HepG2 (cell line): Measurements from ENCODE around the gene ZC3H15. TPM values are rescaled to one million over a fixed set of nuclear protein-coding genes. Genes with fewer than 3 reads are reported as not detected.

Source experiments
- ATAC-seq: fragments of 200-7000 bp; cut with Tn5 transposase; 3 replicates; pipeline ENCODE4 v1.9.1; 2020; ENCODE audit warnings: mild to moderate bottlenecking, moderate library complexity
- BruUV-seq: library from RNA; stranded (reverse); fragments of 400-500 nt; replicated peaks from 2 replicates; lab custom pipeline; 2021; lab: Mats Ljungman, UMichigan
- CTCF ChIA-PET: fragments of 300-600 bp; formaldehyde crosslinking; extraction: SDS; loops from one replicate; lab custom pipeline; 2021; ENCODE audit warnings: low total read pairs, inconsistent platforms, low intra/inter-chr PET ratio; lab: Yijun Ruan, JAX
- POLR2A ChIA-PET: fragments of 350-600 bp; sonication (Branson Sonifier 250); formaldehyde crosslinking; loops from one replicate; lab custom pipeline; 2020; ENCODE audit warnings: antibody characterized with exemption, inconsistent platforms; lab: Yijun Ruan, JAX
- DNase-seq: peaks from one replicate; pipeline ENCODE4 v3.0.0-alpha.2; 2015; ENCODE audit warnings: low spot score
- FAIRE-seq: peaks from 3 replicates; lab custom pipeline; 2011; peaks lifted over from hg19 to GRCh38; lab: Jason Lieb, UNC
- H2AFZ ChIP-seq: one replicate; pipeline ENCODE4 v1.6.1; 2011; ENCODE audit warnings: low read length, inconsistent platforms
- H3K27ac ChIP-seq: fragments of 300-600 bp; 3 replicates; pipeline ENCODE4 v1.8.0; 2011; ENCODE audit warnings: mixed run types, mild to moderate bottlenecking, mixed read lengths, low read length, inconsistent platforms; ENCODE audit not compliant: insufficient read depth; ENCODE audit errors: extremely low read length
- H3K27me3 ChIP-seq, 2 experiments: fragments of 200-600 bp in 1 of 2; 2 replicates in 1 of 2; 3 replicates in 1 of 2; pipeline versions ENCODE4 v1.6.0 to v1.8.0; 2011; ENCODE audit warnings: low read length in 2 of 2, mild to moderate bottlenecking in 2 of 2, moderate library complexity in 2 of 2, inconsistent platforms in 1 of 2; ENCODE audit not compliant: insufficient read depth in 2 of 2, control insufficient read depth in 1 of 2
- H3K36me3 ChIP-seq, 2 experiments: fragments of 200-600 bp in 1 of 2; replicated peaks in 1 of 2; 2 replicates in 1 of 2; 3 replicates in 1 of 2; pipeline versions ENCODE4 v1.5.1 to v1.8.0; 2011; ENCODE audit warnings: low read length in 2 of 2, inconsistent platforms in 1 of 2; ENCODE audit not compliant: insufficient read depth in 2 of 2, control insufficient read depth in 1 of 2
- H3K4me1 ChIP-seq: 2 replicates; pipeline ENCODE4 v1.5.1; 2012; ENCODE audit warnings: low read length, inconsistent platforms; ENCODE audit not compliant: insufficient read depth
- H3K4me2 ChIP-seq: 2 replicates; pipeline ENCODE4 v1.6.0; 2011; ENCODE audit warnings: low read depth, low read length, inconsistent platforms
- H3K4me3 ChIP-seq, 3 experiments: fragments of 200-600 bp in 1 of 3; sonication (generic), shearing (Covaris generic) in 1 of 3; replicated peaks in 1 of 3; 2 replicates each; pipeline ENCODE4 v1.5.1; 2011 to 2016; ENCODE audit warnings: low read length in 3 of 3, inconsistent platforms in 2 of 3, low read depth in 2 of 3, mild to moderate bottlenecking in 2 of 3, control low read depth in 1 of 3, mixed read lengths in 1 of 3; ENCODE audit not compliant: insufficient read depth in 1 of 3
- H3K79me2 ChIP-seq: one replicate; pipeline ENCODE4 v1.6.1; 2011; ENCODE audit warnings: low read length, inconsistent platforms; ENCODE audit not compliant: insufficient read depth
- H3K9ac ChIP-seq: 2 replicates; pipeline ENCODE4 v1.6.0; 2011; ENCODE audit warnings: mild to moderate bottlenecking, low read depth, low read length, inconsistent platforms; ENCODE audit not compliant: insufficient read depth
- H3K9me3 ChIP-seq: 2 replicates; pipeline ENCODE4 v1.5.1; 2012; ENCODE audit warnings: mild to moderate bottlenecking, low read length
- H4K20me1 ChIP-seq: 2 replicates; pipeline ENCODE4 v1.6.0; 2011; ENCODE audit warnings: inconsistent platforms, mild to moderate bottlenecking, low read length, moderate library complexity; ENCODE audit not compliant: insufficient read depth
- DDIT3 ChIP-seq: sonication (generic); formaldehyde crosslinking; IDR thresholded peaks from 2 replicates; pipeline ENCODE4 v1.4.0; 2020; ENCODE audit warnings: mild to moderate bottlenecking, missing genetic modification reagents
- HIC2 ChIP-seq: sonication (generic); formaldehyde crosslinking; IDR thresholded peaks from 2 replicates; pipeline ENCODE4 v1.9.0; 2022; ENCODE audit warnings: low read depth, missing genetic modification reagents
- ISL2 ChIP-seq: sonication (generic); formaldehyde crosslinking; IDR thresholded peaks from 2 replicates; pipeline ENCODE4 v1.5.0; 2020; ENCODE audit warnings: missing genetic modification reagents
- MYPOP ChIP-seq: sonication (generic); formaldehyde crosslinking; IDR thresholded peaks from 2 replicates; pipeline ENCODE4 v1.8.1; 2023; ENCODE audit warnings: mild to moderate bottlenecking, moderate library complexity, missing genetic modification reagents
- NFAT5 ChIP-seq: sonication (generic); formaldehyde crosslinking; IDR thresholded peaks from 2 replicates; pipeline ENCODE4 v1.4.0; 2020; ENCODE audit warnings: missing genetic modification reagents
- NR0B2 ChIP-seq: sonication (generic); formaldehyde crosslinking; IDR thresholded peaks from 2 replicates; pipeline ENCODE4 v1.4.0; 2020; ENCODE audit warnings: mild to moderate bottlenecking, missing genetic modification reagents
- RAD51 ChIP-seq: fragments of 450-650 bp; IDR thresholded peaks from 2 replicates; pipeline ENCODE4 v1.6.1; 2016; ENCODE audit warnings: borderline replicate concordance
- RBM39 ChIP-seq: fragments of 200-400 bp; formaldehyde crosslinking; IDR thresholded peaks from one replicate; pipeline ENCODE4 v1.6.1; 2018; ENCODE audit warnings: antibody characterized with exemption, mild to moderate bottlenecking, low read depth, low read length; ENCODE audit not compliant: poor library complexity, severe bottlenecking
- THYN1 ChIP-seq: sonication (generic); formaldehyde crosslinking; IDR thresholded peaks from 2 replicates; pipeline ENCODE4 v1.8.1; 2023; ENCODE audit warnings: low read depth, mild to moderate bottlenecking, moderate library complexity, missing genetic modification reagents, borderline replicate concordance
- ZNF496 ChIP-seq: sonication (generic); formaldehyde crosslinking; IDR thresholded peaks from 2 replicates; pipeline ENCODE4 v1.8.1; 2023; ENCODE audit warnings: mild to moderate bottlenecking, moderate library complexity, missing genetic modification reagents; ENCODE audit not compliant: insufficient replicate concordance
- ZNF773 ChIP-seq: sonication (generic); formaldehyde crosslinking; IDR thresholded peaks from 2 replicates; pipeline ENCODE4 v1.4.0; 2020; ENCODE audit warnings: missing genetic modification reagents, borderline replicate concordance
- ZSCAN12 ChIP-seq: sonication (generic); formaldehyde crosslinking; IDR thresholded peaks from 2 replicates; pipeline ENCODE4 v1.9.0; 2021; ENCODE audit warnings: mild to moderate bottlenecking, missing genetic modification reagents
- WGBS: methylation state at CpG from one replicate; pipeline ENCODE4 v1.1.6; 2017; ENCODE audit warnings: low lambda C conversion rate; 5-methylcytosine and 5-hydroxymethylcytosine counted together
- in situ Hi-C: cut with HindIII; loops from 2 replicates; pipeline ENCODE4 v1.10.0; 2017; ENCODE audit warnings: low pct_unique_long_range_greater_than_20kb; ENCODE audit not compliant: extremely low pct_ligation_motif_present
- intact Hi-C: fragments of 100-400 bp; cut with micrococcal nuclease; formaldehyde crosslinking; loops from one replicate; pipeline ENCODE4 v1.10.0; 2022; ENCODE audit not compliant: unreplicated experiment
- polyA plus RNA-seq, 8 experiments: library from polyadenylated mRNA; depleted of rRNA in 3 of 8; stranded (reverse) in 7 of 8; unstranded in 1 of 8; fragments of >200 nt; fragmentation: Illumina TruSeq in 4 of 8; extraction: Trizol in 4 of 8; gene quantifications; 2 replicates each; pipeline versions ENCODE4 v1.2.1 to v1.2.3, GENCODE V29; 2011 to 2016; ENCODE audit warnings: low read depth in 4 of 8, missing spikeins in 1 of 8, mixed read lengths in 1 of 8; ENCODE audit not compliant: insufficient read depth in 1 of 8
- total RNA-seq, 5 experiments: library from RNA; depleted of rRNA; stranded (reverse); fragments of >200 nt; fragmentation: Illumina TruSeq; extraction: Trizol; gene quantifications; 2 replicates each; pipeline ENCODE4 v1.2.3, GENCODE V29; 2016; ENCODE audit warnings: low read depth in 1 of 5

ZC3H15 gene
- total and polyA plus RNA-seq, 2 of the 13 experiments (the other 11 are each of a cell fraction or from before 2014, with no cell fraction given), result 84.6 to 168 TPM

GRCh38 chr2:186467421-186467820 lies 18.6 kb upstream of the ZC3H15 start:
- no peak overlapping the region for H3K27ac ChIP-seq
- CTCF ChIA-PET, result no interaction called here
- no peaks in the 10 kb centered on the region for H4K20me1 ChIP-seq
- no peak for DNase-seq
- H3K79me2 ChIP-seq, result no peaks in the 10 kb centered on the region
- WGBS, result 97% methylated on average over 2 of the region's 2 CpGs
- no peak overlapping the region for H2AFZ ChIP-seq
- no peaks in the 10 kb centered on the region for H3K4me1 ChIP-seq
- no peak for ATAC-seq
- H3K9ac ChIP-seq, result no peak overlapping the region
- H3K27me3 ChIP-seq, result no peaks in the 10 kb centered on the region
- H3K4me2 ChIP-seq, result no peak overlapping the region
- H3K36me3 ChIP-seq, result peaks cover 0 to 1% of the 10 kb centered on the region in 2 experiments; a peak in 1 of 5 replicates
- intact Hi-C loops (loop anchor here (10.0 kb wide), 1 partner anchor 483 kb away; no protein-coding TSS in a partner anchor), in situ Hi-C loops (loop anchor here (25.0 kb wide), 4 partner anchors 480 to 1255 kb away; no protein-coding TSS in a partner anchor)
- H3K4me3 ChIP-seq, result no peak overlapping the region
- POLR2A ChIA-PET, result no interaction called here
- BruUV-seq, result no TSS peak
- no peak for FAIRE-seq
- peaks cover 18% of the 10 kb centered on the region for H3K9me3 ChIP-seq
- TF ChIP-seq ZSCAN12 (CRISPR knock-in tag) (no peak), ZNF773 (CRISPR knock-in tag) (no peak), ISL2 (CRISPR knock-in tag) (no peak), NFAT5 (CRISPR knock-in tag) (no peak), RAD51 (no peak), ZNF496 (CRISPR knock-in tag) (no peak), HIC2 (no peak), NR0B2 (CRISPR knock-in tag) (no peak), MYPOP (CRISPR knock-in tag) (no peak), DDIT3 (CRISPR knock-in tag) (no peak), THYN1 (no peak), RBM39 (no peak)
